Smooth muscle cell (in vitro differentiated cells): ENCODE results near the gene PTPRM. TPM values are rescaled to one million over a fixed set of nuclear protein-coding genes. Genes with fewer than 3 reads are reported as not detected.

ENCODE experiments used
- DNase-seq: peaks from one replicate; lab custom pipeline; 2025; ENCODE audit not compliant: unreplicated experiment; lab: John Stamatoyannopoulos, UW
- H2AFZ ChIP-seq: fragments of 200-600 bp; sonication (generic); 2 replicates; pipeline ENCODE4 v1.6.0; 2016; ENCODE audit warnings: antibody characterized with exemption, low read depth, mild to moderate bottlenecking
- H3F3A ChIP-seq: fragments of 200-600 bp; sonication (generic); 2 replicates; pipeline ENCODE4 v1.6.0; 2017; ENCODE audit warnings: antibody characterized with exemption, low read depth
- H3K27ac ChIP-seq: fragments of 200-600 bp; sonication (generic); 2 replicates; pipeline ENCODE4 v1.5.1; 2016; ENCODE audit warnings: low read depth, mild to moderate bottlenecking
- H3K27me3 ChIP-seq: fragments of 200-600 bp; sonication (generic); 2 replicates; pipeline ENCODE4 v1.6.1; 2016; ENCODE audit warnings: low read depth, mild to moderate bottlenecking
- H3K36me3 ChIP-seq: fragments of 200-600 bp; sonication (generic); 2 replicates; pipeline ENCODE4 v1.5.1; 2016; ENCODE audit warnings: low read depth
- H3K4me1 ChIP-seq: fragments of 200-600 bp; sonication (generic); 2 replicates; pipeline ENCODE4 v1.5.1; 2016; ENCODE audit warnings: low read depth
- H3K4me2 ChIP-seq: fragments of 200-600 bp; sonication (generic); 2 replicates; pipeline ENCODE4 v1.6.0; 2016; ENCODE audit warnings: mild to moderate bottlenecking
- H3K4me3 ChIP-seq: fragments of 200-600 bp; sonication (generic); 2 replicates; pipeline ENCODE4 v1.5.1; 2016; ENCODE audit warnings: mild to moderate bottlenecking
- H3K79me2 ChIP-seq: fragments of 200-600 bp; sonication (generic); 2 replicates; pipeline ENCODE4 v1.6.0; 2016; ENCODE audit warnings: low read depth, mild to moderate bottlenecking
- H3K9ac ChIP-seq: fragments of 200-600 bp; sonication (generic); 2 replicates; pipeline ENCODE4 v1.6.0; 2016; ENCODE audit warnings: low read depth
- H3K9me3 ChIP-seq: fragments of 200-600 bp; sonication (generic); replicated peaks from 2 replicates; pipeline ENCODE4 v1.5.1; 2016; ENCODE audit warnings: low read depth
- H4K20me1 ChIP-seq: fragments of 200-600 bp; sonication (generic); 2 replicates; pipeline ENCODE4 v1.6.0; 2016; ENCODE audit warnings: low read depth
- CTCF ChIP-seq: fragments of 200-600 bp; sonication (generic); IDR thresholded peaks from 2 replicates; pipeline ENCODE4 v1.5.1; 2017; ENCODE audit warnings: borderline replicate concordance, mild to moderate bottlenecking, antibody characterized with exemption; ENCODE audit not compliant: insufficient read depth, poor library complexity, severe bottlenecking
- WGBS: methylation state at CpG from one replicate; pipeline ENCODE4 v1.1.7; 2016; ENCODE audit warnings: low lambda C conversion rate; 5-methylcytosine and 5-hydroxymethylcytosine counted together
- polyA plus RNA-seq: library from polyadenylated mRNA; unstranded; fragments of >200 nt; fragmentation: Nextera tagmentation; extraction: Ambion mirVana; gene quantifications from 2 replicates; pipeline ENCODE4 v1.2.1, GENCODE V29; 2016
- total RNA-seq: library from RNA; depleted of rRNA; stranded (reverse); fragments of >200 nt; gene quantifications from 2 replicates; pipeline ENCODE4 v1.2.3, GENCODE V29; 2014

PTPRM gene
- total and polyA plus RNA-seq, 2 experiments from 2014 or later = 57.5 to 115 TPM

- Histone ChIP-seq H3K9ac (no peak overlapping the region), H3F3A (no peaks in the 10 kb centered on the region), H3K9me3 (no peaks in the 10 kb centered on the region), H3K27me3 (no peaks in the 10 kb centered on the region), H3K4me1 (peaks cover 10% of the 10 kb centered on the region), H2AFZ (no peak overlapping the region), H3K4me3 (no peak overlapping the region), H4K20me1 (peaks cover 69% of the 10 kb centered on the region), H3K27ac (no peak overlapping the region), H3K79me2 (peaks cover 30% of the 10 kb centered on the region), H3K4me2 (no peak overlapping the region), H3K36me3 (no peaks in the 10 kb centered on the region)
- 54% methylated on average over 4 of the region's 4 CpGs for WGBS
- TF ChIP-seq CTCF = no peak
- DNase-seq = no peak
Observed at GRCh38 chr18:7666195-7666776, 99.2 kb downstream of the PTPRM start.

GRCh38 chr18:7668392-7668791 is 101.3 kb downstream of the PTPRM start:
- no peak overlapping the region for H3K4me2 ChIP-seq
- H3K27ac ChIP-seq = no peak overlapping the region
- H3K4me3 ChIP-seq = no peak overlapping the region
- no peak for DNase-seq
- H3K4me1 ChIP-seq = peaks cover 10% of the 10 kb centered on the region
- peaks cover 75% of the 10 kb centered on the region for H4K20me1 ChIP-seq
- H3K79me2 ChIP-seq = peaks cover 25% of the 10 kb centered on the region
- 71% methylated on average over 3 of the region's 3 CpGs for WGBS
- H3K9ac ChIP-seq = no peak overlapping the region
- H3F3A ChIP-seq = no peaks in the 10 kb centered on the region
- no peaks in the 10 kb centered on the region for H3K9me3 ChIP-seq
- H2AFZ ChIP-seq = no peak overlapping the region
- no peaks in the 10 kb centered on the region for H3K27me3 ChIP-seq
- no peaks in the 10 kb centered on the region for H3K36me3 ChIP-seq
- TF ChIP-seq CTCF = no peak

- no peak overlapping the region for H3K27ac ChIP-seq
- H3K9me3 ChIP-seq = no peaks in the 10 kb centered on the region
- no peaks in the 10 kb centered on the region for H3K27me3 ChIP-seq
- H3K9ac ChIP-seq = no peak overlapping the region
- H2AFZ ChIP-seq = no peak overlapping the region
- peaks cover 10% of the 10 kb centered on the region for H3K4me1 ChIP-seq
- no peak overlapping the region for H3K4me2 ChIP-seq
- H3K36me3 ChIP-seq = no peaks in the 10 kb centered on the region
- peaks cover 75% of the 10 kb centered on the region for H4K20me1 ChIP-seq
- 95% methylated on average over 3 of the region's 3 CpGs for WGBS
- H3F3A ChIP-seq = no peaks in the 10 kb centered on the region
- no peak for TF ChIP-seq CTCF
- peaks cover 23% of the 10 kb centered on the region for H3K79me2 ChIP-seq
- no peak overlapping the region for H3K4me3 ChIP-seq
- no peak for DNase-seq
Observed at GRCh38 chr18:7669361-7669760, 102.2 kb downstream of the PTPRM start.

- 89% methylated on average over 2 of the region's 2 CpGs for WGBS
- Histone ChIP-seq H3K9ac (no peak overlapping the region), H4K20me1 (peaks cover 84% of the 10 kb centered on the region), H3K4me3 (no peak overlapping the region), H3K4me1 (peaks cover 6% of the 10 kb centered on the region), H3K4me2 (no peak overlapping the region), H3K36me3 (no peaks in the 10 kb centered on the region), H3K27me3 (no peaks in the 10 kb centered on the region), H2AFZ (no peak overlapping the region), H3K79me2 (peaks cover 12% of the 10 kb centered on the region), H3K27ac (no peak overlapping the region), H3F3A (no peaks in the 10 kb centered on the region), H3K9me3 (no peaks in the 10 kb centered on the region)
- no peak for DNase-seq
- TF ChIP-seq CTCF = no peak
Observed at GRCh38 chr18:7671105-7671504, 104.0 kb downstream of the PTPRM start.
